Dendritic cell treated with granulocyte-macrophage colony-stimulating factor and Interleukin-4, amounts not matched to agents 40 ng/mL and 50 ng/mL, for 4 days (primary cell): ENCODE measurements around the gene CNGA4.
"Not testable (repeated sequence)": the region's sequence is repeated elsewhere in the genome, so short reads cannot be mapped to it uniquely, and the experiment has no call there.

ENCODE experiments used
- H3K27ac Mint-ChIP-seq: one replicate; pipeline ENCODE4 v1.8.0; 2022; ENCODE audit warnings: mild to moderate bottlenecking, mixed read lengths
- H3K27me3 Mint-ChIP-seq: one replicate; pipeline ENCODE4 v1.8.0; 2022; ENCODE audit warnings: mild to moderate bottlenecking, mixed read lengths
- H3K36me3 Mint-ChIP-seq: one replicate; pipeline ENCODE4 v1.8.0; 2022; ENCODE audit warnings: low read depth, mixed read lengths
- H3K4me1 Mint-ChIP-seq: one replicate; pipeline ENCODE4 v1.8.0; 2022; ENCODE audit warnings: low read depth, mixed read lengths
- H3K4me3 Mint-ChIP-seq: one replicate; pipeline ENCODE4 v1.8.0; 2022; ENCODE audit warnings: mild to moderate bottlenecking, moderate library complexity, mixed read lengths
- H3K9me3 Mint-ChIP-seq: one replicate; pipeline ENCODE4 v1.8.0; 2022; ENCODE audit warnings: mixed read lengths
- intact Hi-C: fragments of 100-400 bp; cut with micrococcal nuclease; formaldehyde crosslinking; loops from one replicate; pipeline ENCODE4 v1.15.0; 2022

The CNGA4 gene

GRCh38 chr11:6258141-6258540 lies 19.3 kb downstream of the CNGA4 start:
- H3K36me3 Mint-ChIP-seq: no peaks in the 10 kb centered on the region
- no peak overlapping the region for H3K27ac Mint-ChIP-seq
- H3K4me3 Mint-ChIP-seq: no peak overlapping the region
- H3K4me1 Mint-ChIP-seq: peaks cover 8% of the 10 kb centered on the region
- no peaks in the 10 kb centered on the region for H3K9me3 Mint-ChIP-seq
- H3K27me3 Mint-ChIP-seq: no peaks in the 10 kb centered on the region
- intact Hi-C loops: no loop called here

- intact Hi-C loops: loop anchor here (1.0 kb wide), 1 partner anchor 12 kb away; no protein-coding TSS in a partner anchor
- no peak overlapping the region for H3K27ac Mint-ChIP-seq
- no peaks in the 10 kb centered on the region for H3K27me3 Mint-ChIP-seq
- H3K4me1 Mint-ChIP-seq: peaks cover 8% of the 10 kb centered on the region
- peak overlapping the region; percentile 2 for H3K4me3 Mint-ChIP-seq
- no peaks in the 10 kb centered on the region for H3K9me3 Mint-ChIP-seq
- no peaks in the 10 kb centered on the region for H3K36me3 Mint-ChIP-seq
These were observed 19.7 kb downstream of the CNGA4 start for GRCh38 chr11:6258571-6259081.

- peaks cover 11% of the 10 kb centered on the region for H3K27me3 Mint-ChIP-seq
- no peak overlapping the region for H3K4me3 Mint-ChIP-seq
- intact Hi-C loops: no loop called here
These were observed 21.4 kb downstream of the CNGA4 start for GRCh38 chr11:6260207-6260726.

GRCh38 chr11:6263662-6264061 lies 24.8 kb downstream of the CNGA4 start:
- intact Hi-C loops: no loop called here
- no peaks in the 10 kb centered on the region for H3K36me3 Mint-ChIP-seq
- no peaks in the 10 kb centered on the region for H3K9me3 Mint-ChIP-seq
- H3K4me3 Mint-ChIP-seq: no peak overlapping the region
- peaks cover 10% of the 10 kb centered on the region for H3K4me1 Mint-ChIP-seq
- H3K27ac Mint-ChIP-seq: no peak overlapping the region
- H3K27me3 Mint-ChIP-seq: peaks cover 24% of the 10 kb centered on the region

More at GRCh38 chr11:6260207-6260726, 21.4 kb downstream of the CNGA4 start:
- Mint-ChIP-seq H3K27ac (no peak overlapping the region), H3K9me3 (no peaks in the 10 kb centered on the region), H3K4me1 (peaks cover 8% of the 10 kb centered on the region), H3K36me3 (no peaks in the 10 kb centered on the region)

- peaks cover 55% of the 10 kb centered on the region for H3K27me3 Mint-ChIP-seq
- no peaks in the 10 kb centered on the region for H3K9me3 Mint-ChIP-seq
- no peak overlapping the region for H3K27ac Mint-ChIP-seq
- intact Hi-C loops: no loop called here
- H3K4me1 Mint-ChIP-seq: peaks cover 16% of the 10 kb centered on the region
- H3K36me3 Mint-ChIP-seq: no peaks in the 10 kb centered on the region
- H3K4me3 Mint-ChIP-seq: no peak overlapping the region
These were observed 29.9 kb downstream of the CNGA4 start for GRCh38 chr11:6268820-6269219.

- H3K4me1 Mint-ChIP-seq: peaks cover 16% of the 10 kb centered on the region
- H3K27ac Mint-ChIP-seq: no peak overlapping the region
- no peaks in the 10 kb centered on the region for H3K9me3 Mint-ChIP-seq
- intact Hi-C loops: loop anchor here (1.0 kb wide), 1 partner anchor 11 kb away; the partner anchor contains the start of gene CCKBR
- no peak overlapping the region for H3K4me3 Mint-ChIP-seq
- peaks cover 55% of the 10 kb centered on the region for H3K27me3 Mint-ChIP-seq
- H3K36me3 Mint-ChIP-seq: no peaks in the 10 kb centered on the region
These were observed 31.1 kb downstream of the CNGA4 start for GRCh38 chr11:6269994-6270393.

GRCh38 chr11:6270584-6271246 lies 31.8 kb downstream of the CNGA4 start:
- no peaks in the 10 kb centered on the region for H3K36me3 Mint-ChIP-seq
- peak overlapping the region; percentile 68 for H3K4me3 Mint-ChIP-seq
- peaks cover 16% of the 10 kb centered on the region for H3K4me1 Mint-ChIP-seq
- H3K27me3 Mint-ChIP-seq: peaks cover 56% of the 10 kb centered on the region
- intact Hi-C loops: loop anchor here (1.0 kb wide), 1 partner anchor 11 kb away; the partner anchor contains the start of gene CCKBR
- H3K27ac Mint-ChIP-seq: no peak overlapping the region
- H3K9me3 Mint-ChIP-seq: no peaks in the 10 kb centered on the region

- Mint-ChIP-seq H3K4me1 (peaks cover 16% of the 10 kb centered on the region), H3K9me3 (no peaks in the 10 kb centered on the region), H3K4me3 (no peak overlapping the region), H3K27me3 (peaks cover 57% of the 10 kb centered on the region), H3K27ac (no peak overlapping the region), H3K36me3 (no peaks in the 10 kb centered on the region)
- intact Hi-C loops: no loop called here
These were observed 32.7 kb downstream of the CNGA4 start for GRCh38 chr11:6271598-6271997.

- Mint-ChIP-seq H3K9me3 (no peaks in the 10 kb centered on the region), H3K36me3 (no peaks in the 10 kb centered on the region), H3K27ac (no peak overlapping the region), H3K4me1 (peaks cover 16% of the 10 kb centered on the region), H3K4me3 (no peak overlapping the region), H3K27me3 (peaks cover 72% of the 10 kb centered on the region)
- intact Hi-C loops: no loop called here
These were observed 34.3 kb downstream of the CNGA4 start for GRCh38 chr11:6273188-6273587.

- H3K27me3 Mint-ChIP-seq: peaks cover 59% of the 10 kb centered on the region
- intact Hi-C loops, H3K27ac Mint-ChIP-seq, H3K4me3 Mint-ChIP-seq, H3K36me3 Mint-ChIP-seq, H3K9me3 Mint-ChIP-seq, H3K4me1 Mint-ChIP-seq: not testable (repeated sequence)
These were observed 41.9 kb downstream of the CNGA4 start for GRCh38 chr11:6280809-6281208.

GRCh38 chr11:6283453-6284023 lies 44.6 kb downstream of the CNGA4 start:
- Mint-ChIP-seq H3K36me3 (no peaks in the 10 kb centered on the region), H3K4me3 (no peak overlapping the region), H3K27me3 (peaks cover 37% of the 10 kb centered on the region), H3K27ac (no peak overlapping the region), H3K4me1 (peaks cover 3% of the 10 kb centered on the region), H3K9me3 (no peaks in the 10 kb centered on the region)
- intact Hi-C loops: no loop called here

- H3K27ac Mint-ChIP-seq: no peak overlapping the region
- intact Hi-C loops: no loop called here
- no peaks in the 10 kb centered on the region for H3K36me3 Mint-ChIP-seq
- H3K27me3 Mint-ChIP-seq: peaks cover 34% of the 10 kb centered on the region
- peaks cover 4% of the 10 kb centered on the region for H3K4me1 Mint-ChIP-seq
- no peak overlapping the region for H3K4me3 Mint-ChIP-seq
- H3K9me3 Mint-ChIP-seq: no peaks in the 10 kb centered on the region
These were observed 45.4 kb downstream of the CNGA4 start for GRCh38 chr11:6284250-6284649.

- Mint-ChIP-seq H3K27ac (no peak overlapping the region), H3K4me1 (peaks cover 4% of the 10 kb centered on the region), H3K27me3 (peaks cover 41% of the 10 kb centered on the region), H3K4me3 (no peak overlapping the region), H3K9me3 (no peaks in the 10 kb centered on the region), H3K36me3 (no peaks in the 10 kb centered on the region)
- intact Hi-C loops: no loop called here
These were observed 46.1 kb downstream of the CNGA4 start for GRCh38 chr11:6285019-6285418.
